GM19043 (cell line): ENCODE measurements around the gene RPL29.

Experiments used
- ATAC-seq: cut with Tn5 transposase; IDR thresholded peaks from one replicate; pipeline ENCODE4 v1.9.1; 2021; ENCODE audit warnings: low read depth; ENCODE audit not compliant: unreplicated experiment

Gene RPL29

GRCh38 chr3:51949121-51949520, 46.6 kb downstream of the RPL29 start:
- no peak for ATAC-seq

- no peak for ATAC-seq
These were observed 47.6 kb downstream of the RPL29 start for GRCh38 chr3:51948016-51948580.

- no peak for ATAC-seq
These were observed 48.3 kb downstream of the RPL29 start for GRCh38 chr3:51947215-51947900.

GRCh38 chr3:51946796-51947195, 48.9 kb downstream of the RPL29 start:
- no peak for ATAC-seq

GRCh38 chr3:51945926-51946705, 49.6 kb downstream of the RPL29 start:
- ATAC-seq, result no peak

- no peak for ATAC-seq
These were observed 50.5 kb downstream of the RPL29 start for GRCh38 chr3:51945031-51945840.

- ATAC-seq, result no peak
These were observed 51.2 kb downstream of the RPL29 start for GRCh38 chr3:51944451-51945021.
